Globus pallidus (tissue), 1 donor: ENCODE measurements around the gene JAKMIP1.

Source experiments
- DNase-seq: peaks from one replicate; pipeline ENCODE4 v3.0.0-alpha.2; 2015; ENCODE audit warnings: low spot score

JAKMIP1 gene

GRCh38 chr4:5992171-5992827 is 208.1 kb downstream of the JAKMIP1 start:
- no peak for DNase-seq

- no peak for DNase-seq
These were observed 208.9 kb downstream of the JAKMIP1 start for GRCh38 chr4:5991405-5991804.

- DNase-seq = no peak
These were observed 209.7 kb downstream of the JAKMIP1 start for GRCh38 chr4:5990446-5991160.

- no peak for DNase-seq
These were observed 210.8 kb downstream of the JAKMIP1 start for GRCh38 chr4:5989236-5990225.

- no peak for DNase-seq
These were observed 212.1 kb downstream of the JAKMIP1 start for GRCh38 chr4:5988086-5988845.

GRCh38 chr4:5984843-5985242 is 215.5 kb downstream of the JAKMIP1 start:
- no peak for DNase-seq

- DNase-seq = no peak
These were observed 218.0 kb downstream of the JAKMIP1 start for GRCh38 chr4:5982156-5982973.

GRCh38 chr4:5980436-5981155 is 219.8 kb downstream of the JAKMIP1 start:
- no peak for DNase-seq

GRCh38 chr4:5979981-5980380 is 220.4 kb downstream of the JAKMIP1 start:
- no peak for DNase-seq

GRCh38 chr4:5976921-5977320 is 223.4 kb downstream of the JAKMIP1 start:
- DNase-seq = no peak

- no peak for DNase-seq
These were observed 223.9 kb downstream of the JAKMIP1 start for GRCh38 chr4:5976431-5976830.
